WTC11 (cell line): ENCODE results near the gene PPP4R4. TPM values are rescaled to one million over a fixed set of nuclear protein-coding genes. Genes with fewer than 3 reads are reported as not detected.

Experiments
- ATAC-seq: fragments of 200-7000 bp; cut with Tn5 transposase; 2 replicates; pipeline ENCODE4 v1.10.0; 2021; ENCODE audit warnings: mild to moderate bottlenecking, moderate library complexity
- CTCF ChIA-PET: fragments of 300-600 bp; sonication (Branson Sonifier 250); formaldehyde crosslinking; loops from one replicate; lab custom pipeline; 2021; ENCODE audit warnings: antibody characterized with exemption; lab: Charles Lee
- POLR2A ChIA-PET: fragments of 350-600 bp; sonication (Branson Sonifier 250); formaldehyde crosslinking; loops from one replicate; lab custom pipeline; 2021; ENCODE audit warnings: antibody characterized with exemption; lab: Charles Lee
- DNase-seq: peaks from one replicate; pipeline ENCODE4 v3.0.0; 2021; ENCODE audit warnings: low spot score
- H3K27ac Mint-ChIP-seq: 2 replicates; pipeline ENCODE4 v1.8.0; 2021; ENCODE audit warnings: mixed read lengths
- H3K27me3 Mint-ChIP-seq: 2 replicates; pipeline ENCODE4 v1.8.0; 2021; ENCODE audit warnings: low read depth, mild to moderate bottlenecking, moderate library complexity, mixed read lengths
- H3K36me3 Mint-ChIP-seq: 2 replicates; pipeline ENCODE4 v1.8.0; 2021; ENCODE audit warnings: mixed read lengths
- H3K4me1 Mint-ChIP-seq: 2 replicates; pipeline ENCODE4 v1.8.0; 2022; ENCODE audit warnings: mixed read lengths
- H3K4me3 Mint-ChIP-seq: 2 replicates; pipeline ENCODE4 v1.8.0; 2021; ENCODE audit warnings: mild to moderate bottlenecking, moderate library complexity, mixed read lengths
- H3K9me3 Mint-ChIP-seq: 2 replicates; pipeline ENCODE4 v1.8.0; 2021; ENCODE audit warnings: mixed read lengths
- CBFB ChIP-seq: sonication (generic); formaldehyde crosslinking; IDR thresholded peaks from 2 replicates; pipeline ENCODE4 v1.8.1; 2022; ENCODE audit warnings: mild to moderate bottlenecking, low read depth, missing genetic modification reagents
- EMX1 ChIP-seq: fragments of 250-450 bp; sonication (Bioruptor Pico); IDR thresholded peaks from 2 replicates; pipeline ENCODE4 v1.8.0; 2021; ENCODE audit warnings: mild to moderate bottlenecking
- FOXK1 ChIP-seq: sonication (generic); formaldehyde crosslinking; IDR thresholded peaks from 2 replicates; pipeline ENCODE4 v1.8.0; 2022; ENCODE audit warnings: mild to moderate bottlenecking, moderate library complexity, missing genetic modification reagents
- FOXP1 ChIP-seq: sonication (generic); formaldehyde crosslinking; IDR thresholded peaks from 2 replicates; pipeline ENCODE4 v1.8.0; 2022; ENCODE audit warnings: missing genetic modification reagents, mild to moderate bottlenecking, moderate library complexity, borderline replicate concordance
- GABPB1 ChIP-seq: sonication (generic); formaldehyde crosslinking; IDR thresholded peaks from 2 replicates; pipeline ENCODE4 v1.8.1; 2023; ENCODE audit warnings: mild to moderate bottlenecking, missing genetic modification reagents
- HMGA2 ChIP-seq: fragments of 250-450 bp; sonication (Bioruptor Pico); IDR thresholded peaks from 2 replicates; pipeline ENCODE4 v1.4.0; 2021; ENCODE audit warnings: mild to moderate bottlenecking, moderate library complexity
- KAT7 ChIP-seq: sonication (generic); formaldehyde crosslinking; IDR thresholded peaks from 2 replicates; pipeline ENCODE4 v1.8.1; 2023; ENCODE audit warnings: missing genetic modification reagents, mild to moderate bottlenecking, borderline replicate concordance
- MXD4 ChIP-seq: fragments of 250-450 bp; sonication (Bioruptor Pico); IDR thresholded peaks from 2 replicates; pipeline ENCODE4 v1.8.0; 2021; ENCODE audit warnings: mild to moderate bottlenecking, moderate library complexity, borderline replicate concordance
- MYBL2 ChIP-seq: sonication (generic); formaldehyde crosslinking; IDR thresholded peaks from 2 replicates; pipeline ENCODE4 v1.8.1; 2023; ENCODE audit warnings: mild to moderate bottlenecking, moderate library complexity, missing genetic modification reagents
- NFE2L1 ChIP-seq: sonication (generic); formaldehyde crosslinking; IDR thresholded peaks from 2 replicates; pipeline ENCODE4 v1.8.1; 2023; ENCODE audit warnings: missing genetic modification reagents
- TP53 ChIP-seq: sonication (generic); formaldehyde crosslinking; IDR thresholded peaks from 2 replicates; pipeline ENCODE4 v1.8.1; 2023; ENCODE audit warnings: mild to moderate bottlenecking, missing genetic modification reagents
- ZBTB21 ChIP-seq: sonication (generic); formaldehyde crosslinking; IDR thresholded peaks from 2 replicates; pipeline ENCODE4 v1.8.1; 2023; ENCODE audit warnings: mild to moderate bottlenecking, missing genetic modification reagents, borderline replicate concordance
- ZNF219 ChIP-seq: sonication (generic); formaldehyde crosslinking; IDR thresholded peaks from 2 replicates; pipeline ENCODE4 v1.8.0; 2023; ENCODE audit warnings: missing genetic modification reagents, mild to moderate bottlenecking, borderline replicate concordance
- ZNF671 ChIP-seq: fragments of 250-450 bp; sonication (Bioruptor Pico); IDR thresholded peaks from 2 replicates; pipeline ENCODE4 v1.8.0; 2021; ENCODE audit warnings: mild to moderate bottlenecking
- total RNA-seq: library from RNA; stranded (reverse); gene quantifications from 3 replicates; pipeline ENCODE4 v1.2.3, GENCODE V29; 2021
- TF ChIP-seq, protein P1 (sequence below): sonication (generic); formaldehyde crosslinking; IDR thresholded peaks from 2 replicates; pipeline ENCODE4 v1.8.1; 2022; ENCODE audit warnings: low read depth, mild to moderate bottlenecking, moderate library complexity, missing genetic modification reagents, borderline replicate concordance
- TF ChIP-seq, protein P2 (sequence below): sonication (generic); formaldehyde crosslinking; IDR thresholded peaks from 2 replicates; pipeline ENCODE4 v1.8.0; 2022; ENCODE audit warnings: mild to moderate bottlenecking, missing genetic modification reagents
- TF ChIP-seq, protein P3 (sequence below): sonication (generic); formaldehyde crosslinking; conservative IDR thresholded peaks from 2 replicates; pipeline ENCODE4 v1.8.1; 2022; ENCODE audit warnings: mild to moderate bottlenecking, missing genetic modification reagents
- TF ChIP-seq, protein P4 (sequence below): sonication (generic); formaldehyde crosslinking; IDR thresholded peaks from 2 replicates; pipeline ENCODE4 v1.8.1; 2022; ENCODE audit warnings: mild to moderate bottlenecking, moderate library complexity, missing genetic modification reagents
- TF ChIP-seq, protein P5 (sequence below): fragments of 250-450 bp; sonication (Bioruptor Pico); IDR thresholded peaks from 2 replicates; pipeline ENCODE4 v1.8.0; 2021; ENCODE audit warnings: mild to moderate bottlenecking
- TF ChIP-seq, protein P6 (sequence below): sonication (generic); formaldehyde crosslinking; conservative IDR thresholded peaks from 2 replicates; pipeline ENCODE4 v1.8.1; 2023; ENCODE audit warnings: mild to moderate bottlenecking, low read depth, missing genetic modification reagents, moderate library complexity
- TF ChIP-seq, protein P7 (sequence below): sonication (generic); formaldehyde crosslinking; IDR thresholded peaks from 2 replicates; pipeline ENCODE4 v1.8.1; 2023; ENCODE audit warnings: mild to moderate bottlenecking, missing genetic modification reagents
- TF ChIP-seq, protein P8 (sequence below): sonication (generic); formaldehyde crosslinking; IDR thresholded peaks from 2 replicates; pipeline ENCODE4 v1.8.1; 2022; ENCODE audit warnings: low read depth, missing genetic modification reagents, borderline replicate concordance

Gene PPP4R4
- total RNA-seq, 1 experiment from 2014 or later: 9.6 TPM

DNA sequence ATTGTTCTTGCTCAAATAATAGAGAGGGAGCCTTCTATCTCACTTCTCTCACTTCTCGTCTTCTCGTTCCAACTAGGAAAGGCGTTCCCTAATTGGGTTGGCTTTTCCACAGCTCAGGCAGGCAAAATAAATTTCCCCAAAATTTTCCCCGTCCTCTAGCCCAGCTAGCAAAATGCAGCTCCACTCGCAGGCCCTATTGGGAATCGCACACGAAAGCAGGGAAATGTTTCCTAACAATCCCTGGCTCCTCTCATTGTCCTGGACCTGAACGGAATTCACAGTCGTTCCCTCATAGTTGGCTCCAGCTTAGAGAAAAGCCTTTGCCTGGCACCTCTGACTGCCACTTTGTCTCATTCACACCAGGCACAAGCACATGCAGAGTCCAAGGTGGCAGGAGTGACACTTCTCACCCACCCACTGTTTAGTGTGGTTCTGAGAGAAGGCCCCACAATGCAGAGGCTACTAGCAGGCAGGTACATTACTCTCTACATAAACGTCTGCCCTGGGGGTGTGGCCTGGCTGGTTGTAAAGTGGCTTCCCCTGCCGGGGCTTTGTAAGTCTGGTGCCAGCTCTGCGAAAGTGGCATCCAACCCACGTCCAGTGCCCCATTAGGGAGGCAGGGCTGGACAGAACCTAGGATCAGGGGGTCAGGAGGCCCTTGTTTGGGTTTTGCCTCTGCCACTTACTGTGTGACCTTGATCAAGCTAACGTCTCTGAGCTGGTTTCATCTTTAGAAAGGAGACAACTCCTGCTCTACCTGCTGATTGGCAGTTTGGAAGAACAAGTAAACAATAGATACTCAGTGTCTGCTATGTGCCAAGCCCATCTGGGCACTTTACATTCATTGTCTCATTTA is 114.7 kb downstream of the PPP4R4 start (continued):
- TF ChIP-seq, protein P1, sequence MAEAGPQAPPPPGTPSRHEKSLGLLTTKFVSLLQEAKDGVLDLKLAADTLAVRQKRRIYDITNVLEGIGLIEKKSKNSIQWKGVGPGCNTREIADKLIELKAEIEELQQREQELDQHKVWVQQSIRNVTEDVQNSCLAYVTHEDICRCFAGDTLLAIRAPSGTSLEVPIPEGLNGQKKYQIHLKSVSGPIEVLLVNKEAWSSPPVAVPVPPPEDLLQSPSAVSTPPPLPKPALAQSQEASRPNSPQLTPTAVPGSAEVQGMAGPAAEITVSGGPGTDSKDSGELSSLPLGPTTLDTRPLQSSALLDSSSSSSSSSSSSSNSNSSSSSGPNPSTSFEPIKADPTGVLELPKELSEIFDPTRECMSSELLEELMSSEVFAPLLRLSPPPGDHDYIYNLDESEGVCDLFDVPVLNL (CRISPR knock-in tag): no peak
- TF ChIP-seq ZNF671 (CRISPR knock-in tag) (no peak), ZNF219 (CRISPR knock-in tag) (no peak), FOXP1 (CRISPR knock-in tag) (no peak), GABPB1 (CRISPR knock-in tag) (no peak), EMX1 (no peak), ZBTB21 (CRISPR knock-in tag) (no peak), HMGA2 (CRISPR knock-in tag) (no peak), KAT7 (CRISPR knock-in tag) (no peak), MXD4 (no peak)
- TF ChIP-seq, protein P2, sequence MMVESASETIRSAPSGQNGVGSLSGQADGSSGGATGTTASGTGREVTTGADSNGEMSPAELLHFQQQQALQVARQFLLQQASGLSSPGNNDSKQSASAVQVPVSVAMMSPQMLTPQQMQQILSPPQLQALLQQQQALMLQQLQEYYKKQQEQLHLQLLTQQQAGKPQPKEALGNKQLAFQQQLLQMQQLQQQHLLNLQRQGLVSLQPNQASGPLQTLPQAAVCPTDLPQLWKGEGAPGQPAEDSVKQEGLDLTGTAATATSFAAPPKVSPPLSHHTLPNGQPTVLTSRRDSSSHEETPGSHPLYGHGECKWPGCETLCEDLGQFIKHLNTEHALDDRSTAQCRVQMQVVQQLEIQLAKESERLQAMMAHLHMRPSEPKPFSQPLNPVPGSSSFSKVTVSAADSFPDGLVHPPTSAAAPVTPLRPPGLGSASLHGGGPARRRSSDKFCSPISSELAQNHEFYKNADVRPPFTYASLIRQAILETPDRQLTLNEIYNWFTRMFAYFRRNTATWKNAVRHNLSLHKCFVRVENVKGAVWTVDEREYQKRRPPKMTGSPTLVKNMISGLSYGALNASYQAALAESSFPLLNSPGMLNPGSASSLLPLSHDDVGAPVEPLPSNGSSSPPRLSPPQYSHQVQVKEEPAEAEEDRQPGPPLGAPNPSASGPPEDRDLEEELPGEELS: no peak
- TF ChIP-seq, protein P3, sequence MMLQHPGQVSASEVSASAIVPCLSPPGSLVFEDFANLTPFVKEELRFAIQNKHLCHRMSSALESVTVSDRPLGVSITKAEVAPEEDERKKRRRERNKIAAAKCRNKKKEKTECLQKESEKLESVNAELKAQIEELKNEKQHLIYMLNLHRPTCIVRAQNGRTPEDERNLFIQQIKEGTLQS (CRISPR knock-in tag): no peak

DNA sequence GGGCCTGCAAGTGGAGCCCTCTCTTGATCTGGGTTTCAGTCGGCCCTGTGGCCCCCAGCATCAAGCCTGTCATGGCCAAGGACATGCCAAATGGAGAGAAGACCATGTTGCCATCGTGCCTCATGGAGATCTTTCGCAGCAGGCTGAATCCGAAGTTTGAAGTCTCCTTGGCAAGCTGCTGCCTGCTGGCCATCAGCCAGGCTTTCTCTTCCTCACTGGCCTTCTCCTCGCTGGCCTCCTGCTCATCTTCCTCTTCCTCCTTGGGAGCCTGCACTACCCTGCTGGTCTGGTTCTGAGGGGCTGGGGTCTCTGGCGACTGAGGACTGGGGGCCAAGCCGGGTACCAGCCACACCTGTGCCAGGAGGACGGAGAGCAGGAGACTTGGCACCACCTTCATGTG is 116.1 kb downstream of the PPP4R4 start:
- DNase-seq: no peak
- Mint-ChIP-seq H3K36me3 (no peaks in the 10 kb centered on the region), H3K27ac (no peak overlapping the region), H3K9me3 (peaks cover 6% of the 10 kb centered on the region), H3K27me3 (no peaks in the 10 kb centered on the region), H3K4me3 (no peak overlapping the region), H3K4me1 (0 out of 2 replicates have a peak, but pooled peaks cover 3% of the 10 kb centered on the region)
- ChIA-PET POLR2A (no interaction called here), CTCF (no interaction called here)
- ATAC-seq: no peak
- TF ChIP-seq, protein P4, sequence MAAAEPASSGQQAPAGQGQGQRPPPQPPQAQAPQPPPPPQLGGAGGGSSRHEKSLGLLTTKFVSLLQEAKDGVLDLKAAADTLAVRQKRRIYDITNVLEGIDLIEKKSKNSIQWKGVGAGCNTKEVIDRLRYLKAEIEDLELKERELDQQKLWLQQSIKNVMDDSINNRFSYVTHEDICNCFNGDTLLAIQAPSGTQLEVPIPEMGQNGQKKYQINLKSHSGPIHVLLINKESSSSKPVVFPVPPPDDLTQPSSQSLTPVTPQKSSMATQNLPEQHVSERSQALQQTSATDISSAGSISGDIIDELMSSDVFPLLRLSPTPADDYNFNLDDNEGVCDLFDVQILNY (CRISPR knock-in tag): no peak
- TF ChIP-seq FOXK1 (no peak), TP53 (CRISPR knock-in tag) (no peak), ZNF219 (CRISPR knock-in tag) (no peak), NFE2L1 (CRISPR knock-in tag) (no peak), CBFB (no peak), MYBL2 (CRISPR knock-in tag) (no peak)
- TF ChIP-seq, protein P5, sequence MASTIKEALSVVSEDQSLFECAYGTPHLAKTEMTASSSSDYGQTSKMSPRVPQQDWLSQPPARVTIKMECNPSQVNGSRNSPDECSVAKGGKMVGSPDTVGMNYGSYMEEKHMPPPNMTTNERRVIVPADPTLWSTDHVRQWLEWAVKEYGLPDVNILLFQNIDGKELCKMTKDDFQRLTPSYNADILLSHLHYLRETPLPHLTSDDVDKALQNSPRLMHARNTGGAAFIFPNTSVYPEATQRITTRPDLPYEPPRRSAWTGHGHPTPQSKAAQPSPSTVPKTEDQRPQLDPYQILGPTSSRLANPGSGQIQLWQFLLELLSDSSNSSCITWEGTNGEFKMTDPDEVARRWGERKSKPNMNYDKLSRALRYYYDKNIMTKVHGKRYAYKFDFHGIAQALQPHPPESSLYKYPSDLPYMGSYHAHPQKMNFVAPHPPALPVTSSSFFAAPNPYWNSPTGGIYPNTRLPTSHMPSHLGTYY (CRISPR knock-in tag): no peak
- TF ChIP-seq, protein P2: no peak
- TF ChIP-seq, protein P6, sequence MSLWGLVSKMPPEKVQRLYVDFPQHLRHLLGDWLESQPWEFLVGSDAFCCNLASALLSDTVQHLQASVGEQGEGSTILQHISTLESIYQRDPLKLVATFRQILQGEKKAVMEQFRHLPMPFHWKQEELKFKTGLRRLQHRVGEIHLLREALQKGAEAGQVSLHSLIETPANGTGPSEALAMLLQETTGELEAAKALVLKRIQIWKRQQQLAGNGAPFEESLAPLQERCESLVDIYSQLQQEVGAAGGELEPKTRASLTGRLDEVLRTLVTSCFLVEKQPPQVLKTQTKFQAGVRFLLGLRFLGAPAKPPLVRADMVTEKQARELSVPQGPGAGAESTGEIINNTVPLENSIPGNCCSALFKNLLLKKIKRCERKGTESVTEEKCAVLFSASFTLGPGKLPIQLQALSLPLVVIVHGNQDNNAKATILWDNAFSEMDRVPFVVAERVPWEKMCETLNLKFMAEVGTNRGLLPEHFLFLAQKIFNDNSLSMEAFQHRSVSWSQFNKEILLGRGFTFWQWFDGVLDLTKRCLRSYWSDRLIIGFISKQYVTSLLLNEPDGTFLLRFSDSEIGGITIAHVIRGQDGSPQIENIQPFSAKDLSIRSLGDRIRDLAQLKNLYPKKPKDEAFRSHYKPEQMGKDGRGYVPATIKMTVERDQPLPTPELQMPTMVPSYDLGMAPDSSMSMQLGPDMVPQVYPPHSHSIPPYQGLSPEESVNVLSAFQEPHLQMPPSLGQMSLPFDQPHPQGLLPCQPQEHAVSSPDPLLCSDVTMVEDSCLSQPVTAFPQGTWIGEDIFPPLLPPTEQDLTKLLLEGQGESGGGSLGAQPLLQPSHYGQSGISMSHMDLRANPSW (CRISPR knock-in tag): no peak
- TF ChIP-seq, protein P7, sequence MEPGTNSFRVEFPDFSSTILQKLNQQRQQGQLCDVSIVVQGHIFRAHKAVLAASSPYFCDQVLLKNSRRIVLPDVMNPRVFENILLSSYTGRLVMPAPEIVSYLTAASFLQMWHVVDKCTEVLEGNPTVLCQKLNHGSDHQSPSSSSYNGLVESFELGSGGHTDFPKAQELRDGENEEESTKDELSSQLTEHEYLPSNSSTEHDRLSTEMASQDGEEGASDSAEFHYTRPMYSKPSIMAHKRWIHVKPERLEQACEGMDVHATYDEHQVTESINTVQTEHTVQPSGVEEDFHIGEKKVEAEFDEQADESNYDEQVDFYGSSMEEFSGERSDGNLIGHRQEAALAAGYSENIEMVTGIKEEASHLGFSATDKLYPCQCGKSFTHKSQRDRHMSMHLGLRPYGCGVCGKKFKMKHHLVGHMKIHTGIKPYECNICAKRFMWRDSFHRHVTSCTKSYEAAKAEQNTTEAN (CRISPR knock-in tag): no peak
- TF ChIP-seq, protein P8, sequence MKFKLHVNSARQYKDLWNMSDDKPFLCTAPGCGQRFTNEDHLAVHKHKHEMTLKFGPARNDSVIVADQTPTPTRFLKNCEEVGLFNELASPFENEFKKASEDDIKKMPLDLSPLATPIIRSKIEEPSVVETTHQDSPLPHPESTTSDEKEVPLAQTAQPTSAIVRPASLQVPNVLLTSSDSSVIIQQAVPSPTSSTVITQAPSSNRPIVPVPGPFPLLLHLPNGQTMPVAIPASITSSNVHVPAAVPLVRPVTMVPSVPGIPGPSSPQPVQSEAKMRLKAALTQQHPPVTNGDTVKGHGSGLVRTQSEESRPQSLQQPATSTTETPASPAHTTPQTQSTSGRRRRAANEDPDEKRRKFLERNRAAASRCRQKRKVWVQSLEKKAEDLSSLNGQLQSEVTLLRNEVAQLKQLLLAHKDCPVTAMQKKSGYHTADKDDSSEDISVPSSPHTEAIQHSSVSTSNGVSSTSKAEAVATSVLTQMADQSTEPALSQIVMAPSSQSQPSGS (CRISPR knock-in tag): no peak
